HEK293T (cell line): ENCODE results near the gene MRPS11.

Experiments
- CTCF ChIA-PET: fragments of 350-600 bp; formaldehyde crosslinking; extraction: SDS; loops from one replicate; lab custom pipeline; 2021; ENCODE audit warnings: antibody characterized with exemption, inconsistent platforms; lab: Yijun Ruan, JAX
- POLR2A ChIA-PET: fragments of 350-600 bp; formaldehyde crosslinking; extraction: SDS; loops from one replicate; lab custom pipeline; 2020; ENCODE audit warnings: antibody characterized with exemption, inconsistent platforms; lab: Yijun Ruan, JAX
- DNase-seq: peaks from one replicate; pipeline ENCODE4 v3.0.0; 2012; ENCODE audit warnings: mixed read lengths; ENCODE audit errors: extremely low spot score
- ARNT ChIP-seq: fragments of 450-650 bp; IDR thresholded peaks from 2 replicates; pipeline ENCODE4 v1.6.1; 2017; ENCODE audit warnings: mild to moderate bottlenecking
- BHLHE40 ChIP-seq: fragments of 450-650 bp; IDR thresholded peaks from 2 replicates; pipeline ENCODE4 v1.6.1; 2016; ENCODE audit warnings: mild to moderate bottlenecking, moderate library complexity, borderline replicate concordance
- CTBP1 ChIP-seq: fragments of 450-650 bp; IDR thresholded peaks from 2 replicates; pipeline ENCODE4 v1.6.1; 2016; ENCODE audit warnings: borderline replicate concordance
- ELF4 ChIP-seq: fragments of 450-650 bp; IDR thresholded peaks from 2 replicates; pipeline ENCODE4 v1.6.1; 2017; ENCODE audit warnings: antibody characterized with exemption
- FOXA1 ChIP-seq: fragments of 450-650 bp; IDR thresholded peaks from 2 replicates; pipeline ENCODE4 v1.6.1; 2016; ENCODE audit warnings: mild to moderate bottlenecking
- FOXK2 ChIP-seq: fragments of 450-650 bp; IDR thresholded peaks from 2 replicates; pipeline ENCODE4 v1.6.1; 2016; ENCODE audit warnings: mild to moderate bottlenecking
- FOXM1 ChIP-seq: fragments of 450-650 bp; IDR thresholded peaks from 2 replicates; pipeline ENCODE4 v1.6.1; 2017; ENCODE audit warnings: mild to moderate bottlenecking, borderline replicate concordance
- HDGF ChIP-seq: fragments of 450-650 bp; IDR thresholded peaks from 2 replicates; pipeline ENCODE4 v1.6.1; 2017; ENCODE audit warnings: antibody characterized with exemption, borderline replicate concordance
- L3MBTL2 ChIP-seq: fragments of 450-650 bp; conservative IDR thresholded peaks from 2 replicates; pipeline ENCODE4 v1.6.1; 2016; ENCODE audit warnings: mild to moderate bottlenecking
- LEF1 ChIP-seq: fragments of 450-650 bp; IDR thresholded peaks from 2 replicates; pipeline ENCODE4 v1.6.1; 2017; ENCODE audit warnings: mild to moderate bottlenecking, borderline replicate concordance
- NFRKB ChIP-seq: fragments of 450-650 bp; IDR thresholded peaks from 2 replicates; pipeline ENCODE4 v1.6.1; 2016; ENCODE audit warnings: mild to moderate bottlenecking, moderate library complexity
- PKNOX1 ChIP-seq: fragments of 450-650 bp; IDR thresholded peaks from 2 replicates; pipeline ENCODE4 v1.6.1; 2016
- SP1 ChIP-seq: fragments of 450-650 bp; IDR thresholded peaks from 2 replicates; pipeline ENCODE4 v1.6.1; 2017
- SUZ12 ChIP-seq: fragments of 450-650 bp; IDR thresholded peaks from 2 replicates; pipeline ENCODE4 v1.6.1; 2016; ENCODE audit warnings: mild to moderate bottlenecking
- TARDBP ChIP-seq: fragments of 450-650 bp; IDR thresholded peaks from 2 replicates; pipeline ENCODE4 v1.6.1; 2016
- ZNF384 ChIP-seq: fragments of 450-650 bp; IDR thresholded peaks from 2 replicates; pipeline ENCODE4 v1.6.1; 2016

The MRPS11 gene

DNA sequence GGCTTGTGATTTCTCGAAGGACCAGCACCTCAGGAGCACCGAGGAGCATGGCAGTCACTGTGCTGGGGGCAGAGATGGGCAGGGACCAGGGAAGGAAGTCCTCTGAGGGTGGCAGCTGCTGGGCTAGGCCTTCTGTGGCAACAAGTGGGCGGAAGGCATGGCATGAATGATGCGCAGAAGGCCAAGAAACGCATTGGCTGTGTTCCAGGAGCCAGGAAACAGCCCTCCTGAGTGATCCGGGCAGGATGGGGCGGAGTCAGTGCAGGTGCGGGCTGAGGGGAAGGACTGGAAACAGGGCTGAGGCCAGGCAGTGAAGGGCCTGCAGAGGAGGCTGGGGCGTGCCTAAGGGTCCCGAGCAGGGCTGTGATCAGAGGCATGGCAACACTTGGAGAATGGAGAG lies 23.6 kb downstream of the MRPS11 start:
- CTCF ChIA-PET, result no interaction called here

DNA sequence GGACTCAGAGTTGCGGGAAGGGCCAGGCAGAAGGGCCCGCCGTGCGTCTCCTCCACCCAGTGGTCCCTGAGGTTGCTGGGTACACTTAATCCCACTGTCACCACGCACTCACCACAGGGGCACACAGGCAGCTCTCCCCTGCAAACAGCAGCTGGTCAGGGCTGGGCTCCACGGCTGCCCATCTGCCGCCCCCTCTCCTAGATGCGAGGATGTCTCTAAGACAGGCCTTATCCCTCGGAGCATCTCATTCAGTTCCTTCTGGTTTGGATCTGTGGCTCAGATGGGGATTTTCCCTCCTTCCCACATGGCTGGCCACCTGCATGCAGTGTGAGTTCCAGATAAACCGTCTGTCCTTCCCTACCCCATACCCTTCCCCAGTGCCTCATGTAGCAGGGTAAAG lies 26.3 kb downstream of the MRPS11 start:
- ChIA-PET CTCF (no interaction called here), POLR2A (no interaction called here)
- DNase-seq, result no peak
- TF ChIP-seq PKNOX1 (no peak), BHLHE40 (no peak), NFRKB (no peak), FOXA1 (no peak), L3MBTL2 (no peak), FOXM1 (no peak), ZNF384 (no peak), SUZ12 (no peak), TARDBP (no peak), HDGF (no peak), CTBP1 (no peak), SP1 (no peak)

More for the DNA sequence above, 23.6 kb downstream of the MRPS11 start:
- TF ChIP-seq ZNF384, result no peak
- TF ChIP-seq BHLHE40, result no peak
- no peak for TF ChIP-seq CTBP1
- TF ChIP-seq FOXA1, result no peak
- no peak for TF ChIP-seq LEF1
- TF ChIP-seq ELF4, result no peak
- TF ChIP-seq SUZ12, result no peak
- TF ChIP-seq FOXM1, result no peak
- TF ChIP-seq FOXK2, result no peak
- TF ChIP-seq NFRKB, result no peak
- no peak for TF ChIP-seq SP1
- TF ChIP-seq TARDBP, result no peak
- no peak for TF ChIP-seq HDGF
- TF ChIP-seq ARNT, result no peak
- TF ChIP-seq PKNOX1, result no peak
- no peak for TF ChIP-seq L3MBTL2
- POLR2A ChIA-PET, result no interaction called here
- no peak for DNase-seq

DNA sequence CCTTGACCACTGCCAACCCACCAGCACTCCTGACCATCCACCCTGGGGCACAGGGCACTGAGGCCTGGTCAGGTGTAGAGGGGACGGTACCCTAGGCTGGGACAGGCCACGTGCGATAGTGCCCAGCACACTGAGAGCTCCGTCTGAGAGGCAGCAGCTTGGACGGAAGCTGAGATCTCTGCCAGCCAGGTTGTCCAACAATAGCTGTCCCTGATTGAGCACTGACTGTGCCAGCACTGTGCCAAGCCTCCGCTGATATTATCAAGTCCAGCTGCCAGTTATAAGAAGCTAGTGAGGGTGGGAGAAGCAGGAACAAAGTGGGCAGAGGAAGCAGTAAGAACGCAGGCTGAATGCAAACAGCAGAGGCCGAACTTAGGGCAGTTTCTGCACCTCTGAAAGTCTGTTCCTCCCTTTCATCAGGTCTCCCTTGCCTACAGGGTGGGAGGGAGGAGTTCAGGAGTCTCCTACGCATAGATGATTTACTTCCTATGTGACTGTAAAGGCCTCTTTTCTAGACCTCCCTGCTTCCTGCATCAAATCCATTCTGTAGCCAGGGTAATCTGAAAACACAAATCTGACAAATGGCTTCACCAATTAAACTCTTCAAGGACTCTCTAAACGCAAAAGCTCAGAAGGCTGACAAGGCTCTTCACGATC lies 29.7 kb downstream of the MRPS11 start:
- CTCF ChIA-PET, result no interaction called here

GRCh38 chr15:88498996-88499395 lies 31.5 kb downstream of the MRPS11 start:
- POLR2A ChIA-PET, result no interaction called here
- no peak for TF ChIP-seq ARNT
- no peak for TF ChIP-seq TARDBP
- TF ChIP-seq CTBP1, result no peak
- TF ChIP-seq ELF4, result no peak
- TF ChIP-seq LEF1, result no peak
- TF ChIP-seq HDGF, result no peak
- no peak for TF ChIP-seq SUZ12
- no peak for TF ChIP-seq FOXA1
- TF ChIP-seq BHLHE40, result no peak
- no peak for TF ChIP-seq ZNF384
- TF ChIP-seq FOXM1, result no peak
- no peak for TF ChIP-seq PKNOX1
- TF ChIP-seq SP1, result no peak
- no peak for TF ChIP-seq FOXK2
- no peak for TF ChIP-seq L3MBTL2
- no peak for TF ChIP-seq NFRKB
- DNase-seq, result no peak
- CTCF ChIA-PET, result no interaction called here

More for the DNA sequence above, 29.7 kb downstream of the MRPS11 start:
- TF ChIP-seq ARNT (no peak), L3MBTL2 (no peak), HDGF (no peak), SP1 (no peak), ELF4 (no peak), FOXK2 (no peak), LEF1 (no peak), ZNF384 (no peak), TARDBP (no peak), NFRKB (no peak), FOXA1 (no peak), BHLHE40 (no peak), FOXM1 (no peak), PKNOX1 (no peak)
- no peak for DNase-seq
- POLR2A ChIA-PET, result no interaction called here

DNA sequence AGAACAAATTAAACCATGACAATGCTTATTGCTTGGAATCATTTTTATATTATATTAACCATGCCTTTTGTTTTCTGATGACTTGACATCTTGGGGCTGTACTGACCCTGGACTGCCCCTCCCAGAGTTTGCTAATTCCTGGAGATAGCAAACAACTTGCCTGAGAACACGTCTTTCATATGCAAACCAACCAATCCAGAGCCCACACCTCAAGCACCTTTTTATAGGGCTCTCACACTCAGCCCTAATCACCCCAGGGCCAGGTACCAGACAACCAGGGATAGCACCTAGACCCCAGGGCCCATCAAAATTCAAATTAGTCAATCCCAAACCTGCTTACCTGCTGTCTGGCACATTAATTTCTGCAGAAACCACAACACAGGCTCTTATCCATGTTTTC lies 36.9 kb downstream of the MRPS11 start:
- no peak for TF ChIP-seq L3MBTL2
- no peak for TF ChIP-seq ELF4
- no peak for TF ChIP-seq HDGF
- no peak for TF ChIP-seq NFRKB
- TF ChIP-seq SUZ12, result no peak
- TF ChIP-seq ARNT, result no peak
- no peak for TF ChIP-seq PKNOX1
- no peak for TF ChIP-seq CTBP1
- CTCF ChIA-PET, result no interaction called here
- DNase-seq, result no peak
- POLR2A ChIA-PET, result no interaction called here
